HEK293 (cell line): ENCODE measurements around the gene IL17RC.

Experiments used
- CTCF ChIA-PET: fragments of 350-600 bp; formaldehyde crosslinking; extraction: SDS; loops from one replicate; lab custom pipeline; 2021; ENCODE audit warnings: antibody characterized with exemption; lab: Yijun Ruan, JAX
- POLR2A ChIA-PET: fragments of 300-600 bp; formaldehyde crosslinking; extraction: SDS; loops from one replicate; lab custom pipeline; 2020; ENCODE audit warnings: antibody characterized with exemption, inconsistent platforms; lab: Yijun Ruan, JAX
- H3K27ac ChIP-seq: fragments of 200-500 bp; sonication (Bioruptor generic); 2 replicates; pipeline ENCODE4 v1.5.1; 2014; ENCODE audit warnings: low read depth, low read length, control low read depth, inconsistent platforms; ENCODE audit errors: extremely low read depth
- H3K36me3 ChIP-seq, 2 experiments: fragments of 200-500 bp in 1 of 2; sonication (Bioruptor generic) in 1 of 2; 1 replicate in 1 of 2; 2 replicates in 1 of 2; pipeline ENCODE4 v1.5.1; 2014 to 2017; ENCODE audit warnings: inconsistent platforms in 2 of 2, low read length in 2 of 2; ENCODE audit not compliant: control insufficient read depth in 2 of 2, insufficient read depth in 1 of 2
- H3K4me1 ChIP-seq: fragments of 200-500 bp; sonication (Bioruptor generic); 2 replicates; pipeline ENCODE4 v1.5.1; 2014; ENCODE audit warnings: mild to moderate bottlenecking, low read length, inconsistent platforms; ENCODE audit not compliant: control insufficient read depth, insufficient read depth
- H3K4me3 ChIP-seq: 2 replicates; pipeline ENCODE4 v1.5.1; 2011; ENCODE audit warnings: low read depth, mild to moderate bottlenecking, control low read depth, low read length, moderate library complexity
- H3K9me3 ChIP-seq: fragments of 200-500 bp; sonication (Bioruptor generic); 2 replicates; pipeline ENCODE4 v1.5.1; 2014; ENCODE audit warnings: low read depth, low read length, inconsistent platforms; ENCODE audit not compliant: control insufficient read depth, insufficient read depth
- ELK4 ChIP-seq: IDR thresholded peaks from 2 replicates; pipeline ENCODE4 v1.6.1; 2011; ENCODE audit warnings: mild to moderate bottlenecking, low read depth, low read length, borderline replicate concordance
- GFI1B ChIP-seq: fragments of 450-650 bp; formaldehyde crosslinking; IDR thresholded peaks from 2 replicates; pipeline ENCODE4 v1.5.1; 2016; ENCODE audit warnings: missing biosample characterization, missing genetic modification characterization
- GLIS1 ChIP-seq: fragments of 450-650 bp; formaldehyde crosslinking; IDR thresholded peaks from 2 replicates; pipeline ENCODE4 v1.5.1; 2016; ENCODE audit warnings: missing biosample characterization, missing genetic modification characterization
- SP2 ChIP-seq: fragments of 450-650 bp; formaldehyde crosslinking; IDR thresholded peaks from 2 replicates; pipeline ENCODE4 v1.5.1; 2016; ENCODE audit warnings: missing biosample characterization, missing genetic modification characterization
- SP7 ChIP-seq: fragments of 450-650 bp; formaldehyde crosslinking; IDR thresholded peaks from 2 replicates; pipeline ENCODE4 v1.5.1; 2016; ENCODE audit warnings: missing biosample characterization, missing genetic modification characterization
- ZBTB20 ChIP-seq: fragments of 450-650 bp; formaldehyde crosslinking; IDR thresholded peaks from 2 replicates; pipeline ENCODE4 v1.5.1; 2016; ENCODE audit warnings: missing biosample characterization, missing genetic modification characterization
- ZNF10 ChIP-seq: fragments of 450-650 bp; formaldehyde crosslinking; IDR thresholded peaks from 2 replicates; pipeline ENCODE4 v1.5.1; 2017; ENCODE audit warnings: missing biosample characterization, missing genetic modification characterization
- ZNF157 ChIP-seq: fragments of 450-650 bp; formaldehyde crosslinking; IDR thresholded peaks from 2 replicates; pipeline ENCODE4 v1.5.1; 2016; ENCODE audit warnings: missing biosample characterization, missing genetic modification characterization
- ZNF174 ChIP-seq: fragments of 450-650 bp; formaldehyde crosslinking; IDR thresholded peaks from 2 replicates; pipeline ENCODE4 v1.5.0; 2017; ENCODE audit warnings: missing biosample characterization, mild to moderate bottlenecking, missing genetic modification characterization
- ZNF175 ChIP-seq: fragments of 450-650 bp; formaldehyde crosslinking; IDR thresholded peaks from 2 replicates; pipeline ENCODE4 v1.5.1; 2016; ENCODE audit warnings: missing biosample characterization, missing genetic modification characterization
- ZNF280D ChIP-seq: fragments of 450-650 bp; formaldehyde crosslinking; IDR thresholded peaks from 2 replicates; pipeline ENCODE4 v1.5.1; 2016; ENCODE audit warnings: missing biosample characterization, missing genetic modification characterization
- ZNF426 ChIP-seq: fragments of 450-650 bp; formaldehyde crosslinking; IDR thresholded peaks from 2 replicates; pipeline ENCODE4 v1.5.1; 2017; ENCODE audit warnings: missing biosample characterization, missing genetic modification characterization, mild to moderate bottlenecking, inconsistent platforms, moderate library complexity
- ZNF513 ChIP-seq: fragments of 450-650 bp; IDR thresholded peaks from 2 replicates; pipeline ENCODE4 v1.5.1; 2018; ENCODE audit warnings: missing biosample characterization, missing genetic modification characterization
- ZNF521 ChIP-seq: fragments of 450-650 bp; formaldehyde crosslinking; IDR thresholded peaks from 2 replicates; pipeline ENCODE4 v1.5.1; 2017; ENCODE audit warnings: missing biosample characterization, mild to moderate bottlenecking, missing genetic modification characterization
- ZNF548 ChIP-seq: fragments of 450-650 bp; formaldehyde crosslinking; IDR thresholded peaks from 2 replicates; pipeline ENCODE4 v1.5.1; 2016; ENCODE audit warnings: missing biosample characterization, missing genetic modification characterization
- ZNF561 ChIP-seq: fragments of 450-650 bp; IDR thresholded peaks from 2 replicates; pipeline ENCODE4 v1.5.1; 2018; ENCODE audit warnings: missing biosample characterization, missing genetic modification characterization, borderline replicate concordance
- ZNF670 ChIP-seq: fragments of 450-650 bp; formaldehyde crosslinking; IDR thresholded peaks from 2 replicates; pipeline ENCODE4 v1.5.1; 2016; ENCODE audit warnings: missing biosample characterization, missing genetic modification characterization, low read depth
- ZNF677 ChIP-seq: fragments of 450-650 bp; IDR thresholded peaks from 2 replicates; pipeline ENCODE4 v1.5.0; 2018; ENCODE audit warnings: missing biosample characterization, mild to moderate bottlenecking, missing genetic modification characterization, moderate library complexity
- ZNF692 ChIP-seq: fragments of 450-650 bp; formaldehyde crosslinking; IDR thresholded peaks from 2 replicates; pipeline ENCODE4 v1.5.1; 2016; ENCODE audit warnings: missing biosample characterization, missing genetic modification characterization
- ZNF704 ChIP-seq: fragments of 450-650 bp; formaldehyde crosslinking; IDR thresholded peaks from 2 replicates; pipeline ENCODE4 v1.5.1; 2016; ENCODE audit warnings: missing biosample characterization, missing genetic modification characterization
- ZSCAN18 ChIP-seq: fragments of 450-650 bp; formaldehyde crosslinking; IDR thresholded peaks from 2 replicates; pipeline ENCODE4 v1.5.1; 2016; ENCODE audit warnings: missing biosample characterization, missing genetic modification characterization
- ZSCAN23 ChIP-seq: fragments of 450-650 bp; formaldehyde crosslinking; IDR thresholded peaks from 2 replicates; pipeline ENCODE4 v1.5.1; 2016; ENCODE audit warnings: missing biosample characterization, missing genetic modification characterization

Gene IL17RC

GRCh38 chr3:9965200-9965875 is 48.4 kb downstream of the IL17RC start:
- CTCF ChIA-PET, result interaction anchor here (0.7 to 1.9 kb wide), 4 partner anchors 14 to 19 kb away, joined by 3 to 5 read pairs (median 5); no protein-coding TSS in a partner anchor
- no peak for TF ChIP-seq ZNF513 (tag by site-specific recombination)
- POLR2A ChIA-PET, result no interaction called here

DNA sequence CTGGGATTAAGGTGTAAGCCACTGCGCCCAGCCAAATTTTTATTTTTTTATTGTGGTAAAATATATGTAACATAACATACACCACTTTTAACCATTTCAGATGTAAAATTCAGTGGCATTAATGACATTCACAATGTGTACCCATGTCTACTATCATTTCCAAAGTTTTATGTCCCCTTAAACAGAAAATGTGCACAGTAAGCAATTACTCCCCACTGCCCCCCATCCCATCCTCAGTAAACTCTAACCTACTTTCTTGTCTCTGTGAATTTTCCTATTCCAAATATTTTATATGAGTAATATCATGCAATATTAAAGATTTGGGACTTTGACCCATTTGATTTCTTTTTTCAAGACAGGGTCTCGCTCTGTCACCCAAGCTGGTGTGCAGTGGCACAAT is 49.9 kb downstream of the IL17RC start:
- Histone ChIP-seq H3K4me3 (no peak overlapping the region), H3K27ac (no peak overlapping the region), H3K9me3 (no peaks in the 10 kb centered on the region), H3K4me1 (no peaks in the 10 kb centered on the region), H3K36me3 (peaks cover 25 to 74% of the 10 kb centered on the region in 2 experiments)
- CTCF ChIA-PET, result interaction anchor here (1.9 kb wide), 1 partner anchor 20 kb away, joined by 5 read pairs; no protein-coding TSS in a partner anchor
- POLR2A ChIA-PET, result no interaction called here
- TF ChIP-seq SP7 (tag by site-specific recombination) (no peak), ZNF692 (no peak), GLIS1 (tag by site-specific recombination) (no peak), GFI1B (tag by site-specific recombination) (no peak), ZNF670 (tag by site-specific recombination) (no peak), ZNF704 (no peak)

More at GRCh38 chr3:9965200-9965875, 48.4 kb downstream of the IL17RC start:
- H3K4me3 ChIP-seq, result no peak overlapping the region
- no peaks in the 10 kb centered on the region for H3K4me1 ChIP-seq
- H3K9me3 ChIP-seq, result no peaks in the 10 kb centered on the region
- H3K36me3 ChIP-seq, result peaks cover 25 to 59% of the 10 kb centered on the region in 2 experiments
- H3K27ac ChIP-seq, result no peak overlapping the region

DNA sequence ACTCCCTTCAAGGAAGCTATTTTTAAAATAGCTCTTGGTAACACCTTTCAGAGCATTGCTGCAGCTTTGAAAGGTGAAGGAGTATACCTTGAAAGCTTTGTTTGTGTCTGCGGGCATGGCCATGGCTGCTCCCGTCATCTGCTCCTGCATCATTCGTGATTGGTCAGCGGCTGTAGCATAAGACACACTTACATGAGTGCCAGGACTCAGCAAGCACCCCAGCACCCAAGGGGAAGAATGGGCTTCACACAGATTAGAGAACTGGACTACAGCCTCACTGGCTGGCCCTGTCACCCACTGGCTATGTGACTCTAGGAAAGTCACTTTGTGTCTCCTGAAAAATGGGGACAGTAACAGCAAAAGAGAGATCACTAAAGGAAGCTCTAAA is 52.7 kb downstream of the IL17RC start:
- Histone ChIP-seq H3K4me1 (no peaks in the 10 kb centered on the region), H3K36me3 (peaks cover 25 to 74% of the 10 kb centered on the region in 2 experiments), H3K9me3 (no peaks in the 10 kb centered on the region), H3K4me3 (no peak overlapping the region), H3K27ac (no peak overlapping the region)
- ChIA-PET CTCF (no interaction called here), POLR2A (no interaction called here)
- TF ChIP-seq SP2 (no peak), ZNF175 (tag by site-specific recombination) (no peak), SP7 (tag by site-specific recombination) (no peak), ZSCAN18 (tag by site-specific recombination) (no peak), ZNF426 (tag by site-specific recombination) (no peak), ZNF157 (tag by site-specific recombination) (no peak), ZBTB20 (no peak), ZNF677 (no peak), ZNF521 (tag by site-specific recombination) (no peak), ELK4 (no peak), ZSCAN23 (tag by site-specific recombination) (no peak), ZNF280D (tag by site-specific recombination) (no peak), ZNF548 (no peak), ZNF561 (tag by site-specific recombination) (no peak), ZNF10 (tag by site-specific recombination) (no peak), ZNF174 (tag by site-specific recombination) (no peak)
